HFF-Myc (cell line): Measurements from ENCODE around the gene GJC1.
A peak's percentile ranks its signal among the peaks of the same experiment; 100 is the strongest.

ENCODE experiments used
- DNase-seq: peaks from one replicate; pipeline ENCODE4 v3.0.0-alpha.2; 2011; ENCODE audit warnings: low read depth; ENCODE audit errors: extremely low read depth
- H3K4me3 ChIP-seq: replicated peaks from 2 replicates; pipeline ENCODE4 v1.5.1; 2011; ENCODE audit warnings: low read depth, mild to moderate bottlenecking, control low read depth, low read length
- CTCF ChIP-seq: IDR thresholded peaks from 2 replicates; pipeline ENCODE4 v1.5.1; 2012; ENCODE audit warnings: mild to moderate bottlenecking, low read depth, low read length, control low read depth; ENCODE audit errors: missing control alignments

Gene GJC1

GRCh38 chr17:44795928-44796327 lies 34.2 kb downstream of the GJC1 start:
- H3K4me3 ChIP-seq = no peak overlapping the region
- no peak for TF ChIP-seq CTCF
- DNase-seq = no peak

- no peak for DNase-seq
- no peak overlapping the region for H3K4me3 ChIP-seq
- no peak for TF ChIP-seq CTCF
These were observed 34.7 kb downstream of the GJC1 start for GRCh38 chr17:44795421-44795820.

- H3K4me3 ChIP-seq = no peak overlapping the region
- TF ChIP-seq CTCF = no peak
- peak; percentile 78 for DNase-seq
These were observed 35.2 kb downstream of the GJC1 start for GRCh38 chr17:44794851-44795413.

GRCh38 chr17:44793885-44794842 lies 35.9 kb downstream of the GJC1 start:
- DNase-seq = no peak
- H3K4me3 ChIP-seq = no peak overlapping the region
- no peak for TF ChIP-seq CTCF

- no peak for DNase-seq
- no peak overlapping the region for H3K4me3 ChIP-seq
- TF ChIP-seq CTCF = no peak
These were observed 37.8 kb downstream of the GJC1 start for GRCh38 chr17:44792276-44792675.

- no peak for DNase-seq
- no peak overlapping the region for H3K4me3 ChIP-seq
- no peak for TF ChIP-seq CTCF
These were observed 41.9 kb downstream of the GJC1 start for GRCh38 chr17:44788139-44788538.
